ENCODE results near the gene ARFGAP2. TPM values are rescaled to one million over a fixed set of nuclear protein-coding genes. Genes with fewer than 3 reads are reported as not detected.

The ARFGAP2 gene
- polyA plus RNA-seq, 4 donors, result 53.0 to 73.1 (median 64.4) TPM

- Histone ChIP-seq H3K9me3 (ENCODE audit: control insufficient read depth in 2 of 2, insufficient read depth in 1 of 2, low read depth in 1 of 2, low read length in 1 of 2) (no peaks in the 10 kb centered on the region), H3K4me3 (ENCODE audit: low read depth in 1 of 3, low read length in 3 of 3) (no peak overlapping the region), H3K27me3 (ENCODE audit: control insufficient read depth in 3 of 3, insufficient read depth in 3 of 3, low read length in 3 of 3) (no peaks in the 10 kb centered on the region), H3K4me1 (ENCODE audit: control insufficient read depth in 3 of 3, insufficient read depth in 2 of 3, low read depth in 1 of 3, low read length in 2 of 3) (peaks cover 2 to 4% (median 3%) of the 10 kb centered on the region in 3 donors), H3K36me3 (ENCODE audit: control insufficient read depth in 3 of 3, insufficient read depth in 2 of 3, low read depth in 1 of 3, low read length in 3 of 3) (peaks cover 0 to under 1% (median 0%) of the 10 kb centered on the region in 3 donors), H3K27ac (ENCODE audit: low read depth in 1 of 3, low read length in 2 of 3) (no peak overlapping the region)
- FAIRE-seq (no peak), DNase-seq (peak in 1 of 2 donors; percentile 47)
Observed at GRCh38 chr11:47132490-47132889, 44.2 kb downstream of the ARFGAP2 start.

- Histone ChIP-seq H3K4me1 (ENCODE audit: control insufficient read depth in 3 of 3, insufficient read depth in 2 of 3, low read depth in 1 of 3, low read length in 2 of 3) (peaks cover 2 to 4% (median 3%) of the 10 kb centered on the region in 3 donors), H3K4me3 (ENCODE audit: low read depth in 1 of 3, low read length in 3 of 3) (no peak overlapping the region), H3K36me3 (ENCODE audit: control insufficient read depth in 3 of 3, insufficient read depth in 2 of 3, low read depth in 1 of 3, low read length in 3 of 3) (peaks cover 0 to 1% (median 0%) of the 10 kb centered on the region in 3 donors), H3K9me3 (ENCODE audit: control insufficient read depth in 2 of 2, insufficient read depth in 1 of 2, low read depth in 1 of 2, low read length in 1 of 2) (no peaks in the 10 kb centered on the region), H3K27me3 (ENCODE audit: control insufficient read depth in 3 of 3, insufficient read depth in 3 of 3, low read length in 3 of 3) (no peaks in the 10 kb centered on the region), H3K27ac (ENCODE audit: low read depth in 1 of 3, low read length in 2 of 3) (no peak overlapping the region)
- WGBS, 3 donors, result 87 to 98% (median 89%) methylated on average over 2 of the region's 2 CpGs
- FAIRE-seq (no peak), DNase-seq (no peak)
Observed at GRCh38 chr11:47131136-47131535, 45.5 kb downstream of the ARFGAP2 start.

- Histone ChIP-seq H3K27me3 (ENCODE audit: control insufficient read depth in 3 of 3, insufficient read depth in 3 of 3, low read length in 3 of 3) (no peaks in the 10 kb centered on the region), H3K4me3 (ENCODE audit: low read depth in 1 of 3, low read length in 3 of 3) (no peak overlapping the region), H3K27ac (ENCODE audit: low read depth in 1 of 3, low read length in 2 of 3) (no peak overlapping the region), H3K9me3 (ENCODE audit: control insufficient read depth in 2 of 2, insufficient read depth in 1 of 2, low read depth in 1 of 2, low read length in 1 of 2) (no peaks in the 10 kb centered on the region), H3K4me1 (ENCODE audit: control insufficient read depth in 3 of 3, insufficient read depth in 2 of 3, low read depth in 1 of 3, low read length in 2 of 3) (peaks cover 2 to 4% (median 3%) of the 10 kb centered on the region in 3 donors), H3K36me3 (ENCODE audit: control insufficient read depth in 3 of 3, insufficient read depth in 2 of 3, low read depth in 1 of 3, low read length in 3 of 3) (peaks cover 0 to 1% (median 0%) of the 10 kb centered on the region in 3 donors)
- DNase-seq (no peak), FAIRE-seq (no peak)
- WGBS, 3 donors, result 65 to 74% (median 70%) methylated on average over 3 of the region's 3 CpGs
Observed at GRCh38 chr11:47130543-47130942, 46.1 kb downstream of the ARFGAP2 start.

- Histone ChIP-seq H3K27ac (ENCODE audit: low read depth in 1 of 3, low read length in 2 of 3) (no peak overlapping the region), H3K36me3 (ENCODE audit: control insufficient read depth in 3 of 3, insufficient read depth in 2 of 3, low read depth in 1 of 3, low read length in 3 of 3) (peaks cover 0 to 1% (median 0%) of the 10 kb centered on the region in 3 donors), H3K4me3 (ENCODE audit: low read depth in 1 of 3, low read length in 3 of 3) (no peak overlapping the region), H3K27me3 (ENCODE audit: control insufficient read depth in 3 of 3, insufficient read depth in 3 of 3, low read length in 3 of 3) (no peaks in the 10 kb centered on the region), H3K4me1 (ENCODE audit: control insufficient read depth in 3 of 3, insufficient read depth in 2 of 3, low read depth in 1 of 3, low read length in 2 of 3) (peaks cover 0 to 2% (median 2%) of the 10 kb centered on the region in 3 donors), H3K9me3 (ENCODE audit: control insufficient read depth in 2 of 2, insufficient read depth in 1 of 2, low read depth in 1 of 2, low read length in 1 of 2) (no peaks in the 10 kb centered on the region)
- WGBS, 3 donors, result 20 to 53% (median 33%) methylated on average over 2 of the region's 2 CpGs
- FAIRE-seq (no peak), DNase-seq (peak in 1 of 2 donors; percentile 42)
Observed at GRCh38 chr11:47127213-47127612, 49.5 kb downstream of the ARFGAP2 start.

- FAIRE-seq, result no peak
- Histone ChIP-seq H3K9me3 (ENCODE audit: control insufficient read depth in 2 of 2, insufficient read depth in 1 of 2, low read depth in 1 of 2, low read length in 1 of 2) (no peaks in the 10 kb centered on the region), H3K4me1 (ENCODE audit: control insufficient read depth in 3 of 3, insufficient read depth in 2 of 3, low read depth in 1 of 3, low read length in 2 of 3) (no peaks in the 10 kb centered on the region), H3K27ac (ENCODE audit: low read depth in 1 of 3, low read length in 2 of 3) (no peak overlapping the region), H3K27me3 (ENCODE audit: control insufficient read depth in 3 of 3, insufficient read depth in 3 of 3, low read length in 3 of 3) (no peaks in the 10 kb centered on the region), H3K36me3 (ENCODE audit: control insufficient read depth in 3 of 3, insufficient read depth in 2 of 3, low read depth in 1 of 3, low read length in 3 of 3) (peaks cover 0 to 1% (median 0%) of the 10 kb centered on the region in 3 donors), H3K4me3 (ENCODE audit: low read depth in 1 of 3, low read length in 3 of 3) (no peak overlapping the region)
- 75 to 90% (median 85%) methylated on average over 7 of the region's 7 CpGs for WGBS, 3 donors
- DNase-seq, result no peak
Observed at GRCh38 chr11:47125083-47125482, 51.6 kb downstream of the ARFGAP2 start.

GRCh38 chr11:47124675-47125074 lies 52.0 kb downstream of the ARFGAP2 start:
- FAIRE-seq (no peak), DNase-seq (no peak)
- Histone ChIP-seq H3K27me3 (ENCODE audit: control insufficient read depth in 3 of 3, insufficient read depth in 3 of 3, low read length in 3 of 3) (no peaks in the 10 kb centered on the region), H3K4me3 (ENCODE audit: low read depth in 1 of 3, low read length in 3 of 3) (no peak overlapping the region), H3K9me3 (ENCODE audit: control insufficient read depth in 2 of 2, insufficient read depth in 1 of 2, low read depth in 1 of 2, low read length in 1 of 2) (no peaks in the 10 kb centered on the region), H3K27ac (ENCODE audit: low read depth in 1 of 3, low read length in 2 of 3) (no peak overlapping the region), H3K36me3 (ENCODE audit: control insufficient read depth in 3 of 3, insufficient read depth in 2 of 3, low read depth in 1 of 3, low read length in 3 of 3) (peaks cover 0 to 1% (median 0%) of the 10 kb centered on the region in 3 donors), H3K4me1 (ENCODE audit: control insufficient read depth in 3 of 3, insufficient read depth in 2 of 3, low read depth in 1 of 3, low read length in 2 of 3) (no peaks in the 10 kb centered on the region)
- WGBS, 3 donors, result 57 to 70% (median 68%) methylated on average over 1 of the region's 1 CpG

- peaks cover 0 to 1% (median 0%) of the 10 kb centered on the region in 3 donors for H3K36me3 ChIP-seq (ENCODE audit: control insufficient read depth in 3 of 3, insufficient read depth in 2 of 3, low read depth in 1 of 3, low read length in 3 of 3)
- FAIRE-seq, result no peak
- no peak for DNase-seq
- peaks cover 0 to 7% of the 10 kb centered on the region in 2 donors for H3K9me3 ChIP-seq (ENCODE audit: control insufficient read depth in 2 of 2, insufficient read depth in 1 of 2, low read depth in 1 of 2, low read length in 1 of 2)
- no peak overlapping the region for H3K4me3 ChIP-seq (ENCODE audit: low read depth in 1 of 3, low read length in 3 of 3)
- no peak overlapping the region for H3K27ac ChIP-seq (ENCODE audit: low read depth in 1 of 3, low read length in 2 of 3)
- no peaks in the 10 kb centered on the region for H3K27me3 ChIP-seq (ENCODE audit: control insufficient read depth in 3 of 3, insufficient read depth in 3 of 3, low read length in 3 of 3)
- no peaks in the 10 kb centered on the region for H3K4me1 ChIP-seq (ENCODE audit: control insufficient read depth in 3 of 3, insufficient read depth in 2 of 3, low read depth in 1 of 3, low read length in 2 of 3)
- 91 to 95% (median 92%) methylated on average over 2 of the region's 2 CpGs for WGBS, 3 donors
Observed at GRCh38 chr11:47123094-47123493, 53.6 kb downstream of the ARFGAP2 start.

- no peak for DNase-seq
- Histone ChIP-seq H3K36me3 (ENCODE audit: control insufficient read depth in 3 of 3, insufficient read depth in 2 of 3, low read depth in 1 of 3, low read length in 3 of 3) (peaks cover 0 to 1% (median 0%) of the 10 kb centered on the region in 3 donors), H3K4me3 (ENCODE audit: low read depth in 1 of 3, low read length in 3 of 3) (no peak overlapping the region), H3K9me3 (ENCODE audit: control insufficient read depth in 2 of 2, insufficient read depth in 1 of 2, low read depth in 1 of 2, low read length in 1 of 2) (peaks cover 0 to 7% of the 10 kb centered on the region in 2 donors), H3K27me3 (ENCODE audit: control insufficient read depth in 3 of 3, insufficient read depth in 3 of 3, low read length in 3 of 3) (no peaks in the 10 kb centered on the region), H3K27ac (ENCODE audit: low read depth in 1 of 3, low read length in 2 of 3) (no peak overlapping the region), H3K4me1 (ENCODE audit: control insufficient read depth in 3 of 3, insufficient read depth in 2 of 3, low read depth in 1 of 3, low read length in 2 of 3) (no peaks in the 10 kb centered on the region)
- no peak for FAIRE-seq
- WGBS, 3 donors, result 28 to 58% (median 35%) methylated on average over 2 of the region's 2 CpGs
Observed at GRCh38 chr11:47121731-47122130, 54.9 kb downstream of the ARFGAP2 start.

- H3K4me3 ChIP-seq (ENCODE audit: low read depth in 1 of 3, low read length in 3 of 3), result no peak overlapping the region
- H3K36me3 ChIP-seq (ENCODE audit: control insufficient read depth in 3 of 3, insufficient read depth in 2 of 3, low read depth in 1 of 3, low read length in 3 of 3), result no peaks in the 10 kb centered on the region
- no peak overlapping the region for H3K27ac ChIP-seq (ENCODE audit: low read depth in 1 of 3, low read length in 2 of 3)
- H3K9me3 ChIP-seq (ENCODE audit: control insufficient read depth in 2 of 2, insufficient read depth in 1 of 2, low read depth in 1 of 2, low read length in 1 of 2), result peaks cover 0 to 7% of the 10 kb centered on the region in 2 donors
- DNase-seq (no peak), FAIRE-seq (no peak)
- no peaks in the 10 kb centered on the region for H3K4me1 ChIP-seq (ENCODE audit: control insufficient read depth in 3 of 3, insufficient read depth in 2 of 3, low read depth in 1 of 3, low read length in 2 of 3)
- no peaks in the 10 kb centered on the region for H3K27me3 ChIP-seq (ENCODE audit: control insufficient read depth in 3 of 3, insufficient read depth in 3 of 3, low read length in 3 of 3)
- WGBS, 3 donors, result 82 to 89% (median 83%) methylated on average over 2 of the region's 2 CpGs
Observed at GRCh38 chr11:47121056-47121455, 55.6 kb downstream of the ARFGAP2 start.

All from small intestine (tissue), 7 donors.